AG09309 (cell line): ENCODE data around the gene PLOD2.

ENCODE experiments used
- DNase-seq: peaks from one replicate; pipeline ENCODE4 v3.0.0-alpha.2; 2010; ENCODE audit warnings: low read depth
- H3K4me3 ChIP-seq: 2 replicates; pipeline ENCODE4 v1.5.1; 2011; ENCODE audit warnings: mild to moderate bottlenecking, low read depth, low read length, moderate library complexity; ENCODE audit not compliant: control insufficient read depth
- TF ChIP-seq, protein P1 (sequence below): IDR thresholded peaks from 2 replicates; pipeline ENCODE4 v1.5.1; 2011; ENCODE audit warnings: mild to moderate bottlenecking, low read depth, low read length, inconsistent platforms; ENCODE audit not compliant: insufficient read depth, control insufficient read depth; ENCODE audit errors: missing control alignments

Gene PLOD2

DNA sequence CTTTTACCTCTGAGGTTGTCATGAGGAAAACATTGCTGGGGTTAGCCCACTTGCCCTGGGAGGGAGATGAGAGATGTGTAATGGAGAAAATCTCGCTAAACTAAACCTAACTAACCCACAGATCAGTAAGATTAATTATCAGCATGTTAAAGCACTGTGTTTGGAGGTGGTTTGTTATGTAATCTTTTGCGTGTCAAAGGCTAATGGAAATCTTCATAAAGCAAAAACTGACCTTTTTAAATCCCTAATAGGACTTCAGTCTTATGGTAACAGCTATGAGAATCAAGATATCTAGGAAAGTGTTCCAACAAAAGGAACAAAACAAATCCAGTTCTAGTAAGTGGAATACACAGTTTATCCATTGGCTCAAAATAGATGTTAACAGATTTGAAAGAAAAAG is 102.7 kb downstream of the PLOD2 start:
- DNase-seq: no peak
- TF ChIP-seq, protein P1, sequence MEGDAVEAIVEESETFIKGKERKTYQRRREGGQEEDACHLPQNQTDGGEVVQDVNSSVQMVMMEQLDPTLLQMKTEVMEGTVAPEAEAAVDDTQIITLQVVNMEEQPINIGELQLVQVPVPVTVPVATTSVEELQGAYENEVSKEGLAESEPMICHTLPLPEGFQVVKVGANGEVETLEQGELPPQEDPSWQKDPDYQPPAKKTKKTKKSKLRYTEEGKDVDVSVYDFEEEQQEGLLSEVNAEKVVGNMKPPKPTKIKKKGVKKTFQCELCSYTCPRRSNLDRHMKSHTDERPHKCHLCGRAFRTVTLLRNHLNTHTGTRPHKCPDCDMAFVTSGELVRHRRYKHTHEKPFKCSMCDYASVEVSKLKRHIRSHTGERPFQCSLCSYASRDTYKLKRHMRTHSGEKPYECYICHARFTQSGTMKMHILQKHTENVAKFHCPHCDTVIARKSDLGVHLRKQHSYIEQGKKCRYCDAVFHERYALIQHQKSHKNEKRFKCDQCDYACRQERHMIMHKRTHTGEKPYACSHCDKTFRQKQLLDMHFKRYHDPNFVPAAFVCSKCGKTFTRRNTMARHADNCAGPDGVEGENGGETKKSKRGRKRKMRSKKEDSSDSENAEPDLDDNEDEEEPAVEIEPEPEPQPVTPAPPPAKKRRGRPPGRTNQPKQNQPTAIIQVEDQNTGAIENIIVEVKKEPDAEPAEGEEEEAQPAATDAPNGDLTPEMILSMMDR: no peak
- no peak overlapping the region for H3K4me3 ChIP-seq

GRCh38 chr3:146052791-146053310 is 108.1 kb downstream of the PLOD2 start:
- H3K4me3 ChIP-seq: no peak overlapping the region
- no peak for DNase-seq
- TF ChIP-seq, protein P1: no peak

DNA sequence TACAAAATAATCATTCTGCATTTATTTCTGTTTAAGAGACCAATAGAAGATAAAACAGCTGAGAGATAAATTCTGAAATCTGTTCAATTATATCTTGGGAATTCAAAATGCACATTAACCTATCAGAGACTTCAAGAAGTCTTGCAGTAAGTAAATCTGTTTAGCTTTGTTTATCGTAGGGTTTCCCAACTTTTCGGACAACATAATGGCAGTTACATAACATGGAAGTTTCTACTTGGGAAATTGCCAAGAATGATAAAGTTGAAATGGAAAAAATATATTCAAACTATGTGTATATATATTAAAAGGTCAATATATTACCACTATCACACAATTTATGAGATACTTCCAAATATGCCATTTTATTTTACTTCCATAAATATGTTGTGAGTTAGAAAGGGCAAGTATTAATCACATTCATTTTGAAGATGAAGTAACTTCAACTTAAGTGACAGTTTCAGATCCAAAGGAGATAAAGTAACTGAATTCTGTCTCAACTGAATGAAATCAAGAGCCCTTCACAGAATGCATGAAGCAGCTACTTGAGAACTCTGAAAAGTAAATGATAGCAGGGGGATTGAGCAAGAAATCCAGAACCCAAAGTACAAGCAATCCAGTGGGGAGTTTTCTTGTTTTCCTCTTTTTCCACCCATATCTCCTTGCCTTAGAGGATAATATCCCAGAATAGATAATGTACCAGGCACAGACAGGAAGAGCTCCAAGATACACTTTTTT is 108.8 kb downstream of the PLOD2 start:
- H3K4me3 ChIP-seq: no peak overlapping the region
- TF ChIP-seq, protein P1: no peak
- no peak for DNase-seq

GRCh38 chr3:146050691-146051090 is 110.3 kb downstream of the PLOD2 start:
- no peak for DNase-seq
- no peak overlapping the region for H3K4me3 ChIP-seq
- TF ChIP-seq, protein P1: no peak

DNA sequence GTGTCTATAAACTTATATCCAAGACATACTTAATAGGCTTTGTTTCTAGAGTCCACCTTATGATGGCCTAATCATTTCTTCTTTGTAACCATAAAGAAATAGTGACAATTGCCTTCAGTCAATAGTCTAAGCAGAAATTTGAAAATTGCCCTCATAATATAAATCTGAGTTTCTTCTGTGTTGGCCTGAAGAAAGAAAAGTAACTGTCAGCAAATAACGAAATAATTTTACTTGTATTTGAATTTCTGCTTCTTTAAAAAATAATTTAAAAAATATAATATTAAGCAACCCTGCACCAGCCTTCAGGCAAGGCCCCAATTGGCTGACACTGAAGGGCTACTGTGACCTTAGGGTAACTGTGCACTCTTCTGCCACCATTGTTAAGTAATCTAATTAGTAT is 113.5 kb downstream of the PLOD2 start:
- no peak overlapping the region for H3K4me3 ChIP-seq
- no peak for DNase-seq
- TF ChIP-seq, protein P1: no peak

- TF ChIP-seq, protein P1: no peak
- H3K4me3 ChIP-seq: no peak overlapping the region
- no peak for DNase-seq
These were observed 116.9 kb downstream of the PLOD2 start for GRCh38 chr3:146044046-146044445.
